Activated CD4-positive, CD25-positive, alpha-beta regulatory T cell treated with anti-CD3 and anti-CD28 coated beads, Interleukin-2, amount 50 U/mL, for 24 hours (primary cell): Measurements from ENCODE around the gene CRYBA2.

Experiments used
- ATAC-seq, 2 donors: fragments of 150-1000 bp; cut with Tn5 transposase; one replicate each; pipeline ENCODE4 v1.10.0; 2021; ENCODE audit warnings: mild to moderate bottlenecking in 1 of 2, moderate library complexity in 1 of 2

Gene CRYBA2

GRCh38 chr2:218953366-218953954 lies 39.8 kb downstream of the CRYBA2 start:
- ATAC-seq = no peak

GRCh38 chr2:218952160-218952559 lies 41.1 kb downstream of the CRYBA2 start:
- no peak for ATAC-seq

DNA sequence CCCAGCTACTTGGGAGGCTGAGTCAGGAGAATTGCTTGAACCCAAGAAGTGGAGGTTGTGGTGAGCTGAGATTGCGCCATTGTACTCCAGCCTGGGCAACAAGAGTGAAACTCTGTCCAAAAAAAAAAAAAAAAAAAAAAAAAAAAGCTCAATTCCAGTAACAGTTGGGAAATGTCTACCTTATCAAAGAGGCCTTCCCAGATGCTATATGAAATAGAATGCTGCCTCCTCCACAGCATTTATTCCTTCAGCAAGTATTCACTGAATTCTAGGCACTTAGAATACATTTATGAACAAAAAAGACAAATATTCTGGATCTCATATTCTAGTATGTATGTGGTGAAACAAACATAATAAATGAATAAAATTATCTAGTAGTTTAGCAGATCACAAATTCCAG lies 46.6 kb downstream of the CRYBA2 start:
- ATAC-seq = no peak

GRCh38 chr2:218944759-218945404 lies 48.3 kb downstream of the CRYBA2 start:
- no peak for ATAC-seq
